ENCODE results near the gene CMIP. TPM values are rescaled to one million over a fixed set of nuclear protein-coding genes. Genes with fewer than 3 reads are reported as not detected.

CMIP gene
- total and polyA plus RNA-seq, 10 of the 15 experiments (the other 5 are each of a cell fraction or from before 2014, with no cell fraction given), result 1.2 to 43.2 (median 4.4) TPM

DNA sequence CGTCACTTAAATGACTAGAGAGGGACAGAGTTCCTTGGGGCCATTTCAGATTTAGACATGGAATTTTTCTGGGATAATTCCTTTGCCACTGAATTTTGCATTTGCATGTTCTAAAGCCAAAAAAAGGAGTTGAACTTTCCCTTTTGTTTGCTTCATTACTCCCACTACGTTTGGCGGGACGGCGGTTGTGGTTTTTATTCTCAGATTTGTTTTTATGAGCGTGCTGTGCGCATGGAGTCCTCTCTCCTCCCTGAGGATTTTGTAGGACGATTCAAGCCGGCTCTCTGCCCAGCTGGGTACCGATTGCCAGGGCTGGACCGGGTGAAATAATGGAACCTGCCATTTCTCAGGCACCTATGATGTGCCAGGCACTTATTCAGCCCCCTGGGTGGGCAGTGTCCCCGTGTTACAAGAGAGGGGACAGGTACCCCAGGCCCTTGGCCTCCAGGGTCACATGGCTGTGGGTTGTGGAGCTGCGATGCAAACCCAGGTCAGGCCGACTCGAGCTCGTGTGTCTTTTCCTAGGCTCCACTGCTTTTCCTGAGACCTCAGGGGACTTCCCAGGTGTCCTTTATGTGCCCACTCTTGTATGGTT lies 18.8 kb downstream of the CMIP start:
- RAD21 ChIA-PET (ENCODE audit: unreplicated experiment), result interaction anchor here (0.7 to 0.9 kb wide), 2 partner anchors 92 to 177 kb away, joined by 3 read pairs; no protein-coding TSS in a partner anchor
- no peak overlapping the region for H3K4me2 ChIP-seq (ENCODE audit: control insufficient read depth, insufficient read depth)
- no peaks in the 10 kb centered on the region for H3K27me3 ChIP-seq (replicated peaks in 1 of 2; ENCODE audit: control insufficient read depth in 2 of 2, insufficient read depth in 2 of 2, low read length in 1 of 2)
- FAIRE-seq (no peak), DNase-seq (ENCODE audit: low read depth, low spot score) (no peak), ATAC-seq (no peak)
- H3K4me1 ChIP-seq (ENCODE audit: control insufficient read depth, insufficient read depth, low read length), result peaks cover under 1% of the 10 kb centered on the region; the same call in 1 of the 2 replicates
- peaks cover 0 to 6% of the 10 kb centered on the region in 2 experiments for H3K36me3 ChIP-seq (ENCODE audit: control insufficient read depth in 2 of 2, insufficient read depth in 2 of 2, low read length in 1 of 2)
- no peak overlapping the region for H3K4me3 ChIP-seq
- H3K27ac ChIP-seq (ENCODE audit: control insufficient read depth, insufficient read depth), result no peak overlapping the region
- CTCF ChIA-PET, result no interaction called here
- POLR2A ChIA-PET, result no interaction called here
- H3K9ac ChIP-seq (ENCODE audit: control insufficient read depth, insufficient read depth, low read length), result no peak overlapping the region
- 83% methylated on average over 16 of the region's 16 CpGs for WGBS (ENCODE audit: insufficient coverage, insufficient replicate concordance, low lambda C conversion rate, missing lambda C conversion rate)
- intact Hi-C loops (cut with micrococcal nuclease; ENCODE audit: unreplicated experiment) (no loop called here), in situ Hi-C loops (cut with MboI) (no loop called here)
- no peaks in the 10 kb centered on the region for H3K9me3 ChIP-seq (replicated peaks; ENCODE audit: control insufficient read depth, insufficient read depth, low read length)
- H3K79me2 ChIP-seq (ENCODE audit: control insufficient read depth, insufficient read depth, low read length), result peaks cover 30% of the 10 kb centered on the region
- BruUV-seq (replicated peaks), result no TSS peak
- H4K20me1 ChIP-seq (ENCODE audit: control insufficient read depth, insufficient read depth), result no peaks in the 10 kb centered on the region
- H2AFZ ChIP-seq (ENCODE audit: control insufficient read depth, low read depth, low read length), result no peak overlapping the region
- SMC1A ChIA-PET (ENCODE audit: uncharacterized antibody, unreplicated experiment), result interaction anchor here (0.8 to 1.1 kb wide), 3 partner anchors 13 to 152 kb away, joined by 3 read pairs; no protein-coding TSS in a partner anchor
- no peak for TF ChIP-seq SUPT20H (IDR thresholded peaks at IDR 0.05; ENCODE audit: borderline replicate concordance, control insufficient read depth, low read depth, low read length)
- no peak for TF ChIP-seq EP300 (IDR thresholded peaks at IDR 0.05; ENCODE audit: borderline replicate concordance in 1 of 2, control insufficient read depth in 1 of 2, low read depth in 2 of 2, low read length in 2 of 2)
- TF ChIP-seq RUNX3 (IDR thresholded peaks at IDR 0.05; ENCODE audit: low read length), result no peak
- no peak for TF ChIP-seq CEBPZ (IDR thresholded peaks at IDR 0.05; ENCODE audit: low read depth, low read length)
- no peak for TF ChIP-seq LARP7 (IDR thresholded peaks at IDR 0.05)
- TF ChIP-seq FOXK2 (IDR thresholded peaks at IDR 0.05), result no peak
- TF ChIP-seq E4F1 (IDR thresholded peaks at IDR 0.05; ENCODE audit: borderline replicate concordance, partially characterized antibody), result no peak
- TF ChIP-seq PML (IDR thresholded peaks at IDR 0.05; ENCODE audit: low read length), result no peak
- TF ChIP-seq, protein P1, sequence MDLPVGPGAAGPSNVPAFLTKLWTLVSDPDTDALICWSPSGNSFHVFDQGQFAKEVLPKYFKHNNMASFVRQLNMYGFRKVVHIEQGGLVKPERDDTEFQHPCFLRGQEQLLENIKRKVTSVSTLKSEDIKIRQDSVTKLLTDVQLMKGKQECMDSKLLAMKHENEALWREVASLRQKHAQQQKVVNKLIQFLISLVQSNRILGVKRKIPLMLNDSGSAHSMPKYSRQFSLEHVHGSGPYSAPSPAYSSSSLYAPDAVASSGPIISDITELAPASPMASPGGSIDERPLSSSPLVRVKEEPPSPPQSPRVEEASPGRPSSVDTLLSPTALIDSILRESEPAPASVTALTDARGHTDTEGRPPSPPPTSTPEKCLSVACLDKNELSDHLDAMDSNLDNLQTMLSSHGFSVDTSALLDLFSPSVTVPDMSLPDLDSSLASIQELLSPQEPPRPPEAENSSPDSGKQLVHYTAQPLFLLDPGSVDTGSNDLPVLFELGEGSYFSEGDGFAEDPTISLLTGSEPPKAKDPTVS (IDR thresholded peaks at IDR 0.05; ENCODE audit: low read depth, low read length), result no peak
- TF ChIP-seq, protein P2, sequence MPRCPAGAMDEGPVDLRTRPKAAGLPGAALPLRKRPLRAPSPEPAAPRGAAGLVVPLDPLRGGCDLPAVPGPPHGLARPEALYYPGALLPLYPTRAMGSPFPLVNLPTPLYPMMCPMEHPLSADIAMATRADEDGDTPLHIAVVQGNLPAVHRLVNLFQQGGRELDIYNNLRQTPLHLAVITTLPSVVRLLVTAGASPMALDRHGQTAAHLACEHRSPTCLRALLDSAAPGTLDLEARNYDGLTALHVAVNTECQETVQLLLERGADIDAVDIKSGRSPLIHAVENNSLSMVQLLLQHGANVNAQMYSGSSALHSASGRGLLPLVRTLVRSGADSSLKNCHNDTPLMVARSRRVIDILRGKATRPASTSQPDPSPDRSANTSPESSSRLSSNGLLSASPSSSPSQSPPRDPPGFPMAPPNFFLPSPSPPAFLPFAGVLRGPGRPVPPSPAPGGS (IDR thresholded peaks at IDR 0.05; ENCODE audit: borderline replicate concordance, insufficient read depth, low read depth, low read length, poor library complexity, severe bottlenecking), result no peak
- no peak for TF ChIP-seq YBX1 (IDR thresholded peaks at IDR 0.05)
- TF ChIP-seq CHD2 (IDR thresholded peaks at IDR 0.05; ENCODE audit: borderline replicate concordance, low read depth, low read length), result no peak
- TF ChIP-seq MTA2 (IDR thresholded peaks at IDR 0.05; ENCODE audit: low read depth), result no peak
- no peak for TF ChIP-seq ZNF207 (IDR thresholded peaks at IDR 0.05; ENCODE audit: borderline replicate concordance)
- TF ChIP-seq KLF5 (IDR thresholded peaks at IDR 0.05; ENCODE audit: partially characterized antibody), result no peak

Data from GM12878 (cell line).